ENCODE data around the gene SDR42E2. TPM values are rescaled to one million over a fixed set of nuclear protein-coding genes. Genes with fewer than 3 reads are reported as not detected.

Gene SDR42E2
- total RNA-seq, 1 experiment from 2014 or later, result 0.05 TPM

GRCh38 chr16:22213236-22213635, 50.9 kb downstream of the SDR42E2 start:
- Histone ChIP-seq H3K36me3 (ENCODE audit: control insufficient read depth, insufficient read depth, low read length) (no peaks in the 10 kb centered on the region), H3K27ac (ENCODE audit: low read length) (no peak overlapping the region), H3K27me3 (ENCODE audit: control insufficient read depth, insufficient read depth, low read length) (no peaks in the 10 kb centered on the region), H3K9me3 (ENCODE audit: control insufficient read depth, insufficient read depth, low read depth, low read length) (no peaks in the 10 kb centered on the region), H3K4me3 (ENCODE audit: low read depth in 2 of 2, low read length in 2 of 2) (no peak overlapping the region), H3K4me1 (ENCODE audit: control insufficient read depth, insufficient read depth, low read length) (no peaks in the 10 kb centered on the region; the same call in 1 of the 2 replicates)
- in situ Hi-C loops (cut with HindIII; ENCODE audit: low pct_unique_long_range_greater_than_20kb, low sequenced_read_pairs), result no loop called here
- TF ChIP-seq CTCF (IDR thresholded peaks at IDR 0.05) (no peak), POLR2AphosphoS5 (IDR thresholded peaks at IDR 0.05; ENCODE audit: low read depth, low read length) (no peak), SIN3A (IDR thresholded peaks at IDR 0.05; ENCODE audit: borderline replicate concordance, insufficient read depth, low read depth, low read length) (no peak), TCF7L2 (IDR thresholded peaks at IDR 0.05; ENCODE audit: low read depth, low read length) (no peak)
- TF ChIP-seq, protein P1, sequence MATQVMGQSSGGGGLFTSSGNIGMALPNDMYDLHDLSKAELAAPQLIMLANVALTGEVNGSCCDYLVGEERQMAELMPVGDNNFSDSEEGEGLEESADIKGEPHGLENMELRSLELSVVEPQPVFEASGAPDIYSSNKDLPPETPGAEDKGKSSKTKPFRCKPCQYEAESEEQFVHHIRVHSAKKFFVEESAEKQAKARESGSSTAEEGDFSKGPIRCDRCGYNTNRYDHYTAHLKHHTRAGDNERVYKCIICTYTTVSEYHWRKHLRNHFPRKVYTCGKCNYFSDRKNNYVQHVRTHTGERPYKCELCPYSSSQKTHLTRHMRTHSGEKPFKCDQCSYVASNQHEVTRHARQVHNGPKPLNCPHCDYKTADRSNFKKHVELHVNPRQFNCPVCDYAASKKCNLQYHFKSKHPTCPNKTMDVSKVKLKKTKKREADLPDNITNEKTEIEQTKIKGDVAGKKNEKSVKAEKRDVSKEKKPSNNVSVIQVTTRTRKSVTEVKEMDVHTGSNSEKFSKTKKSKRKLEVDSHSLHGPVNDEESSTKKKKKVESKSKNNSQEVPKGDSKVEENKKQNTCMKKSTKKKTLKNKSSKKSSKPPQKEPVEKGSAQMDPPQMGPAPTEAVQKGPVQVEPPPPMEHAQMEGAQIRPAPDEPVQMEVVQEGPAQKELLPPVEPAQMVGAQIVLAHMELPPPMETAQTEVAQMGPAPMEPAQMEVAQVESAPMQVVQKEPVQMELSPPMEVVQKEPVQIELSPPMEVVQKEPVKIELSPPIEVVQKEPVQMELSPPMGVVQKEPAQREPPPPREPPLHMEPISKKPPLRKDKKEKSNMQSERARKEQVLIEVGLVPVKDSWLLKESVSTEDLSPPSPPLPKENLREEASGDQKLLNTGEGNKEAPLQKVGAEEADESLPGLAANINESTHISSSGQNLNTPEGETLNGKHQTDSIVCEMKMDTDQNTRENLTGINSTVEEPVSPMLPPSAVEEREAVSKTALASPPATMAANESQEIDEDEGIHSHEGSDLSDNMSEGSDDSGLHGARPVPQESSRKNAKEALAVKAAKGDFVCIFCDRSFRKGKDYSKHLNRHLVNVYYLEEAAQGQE (IDR thresholded peaks at IDR 0.05; ENCODE audit: insufficient read depth in 1 of 2, low read depth in 2 of 2, low read length in 1 of 2), result no peak
- ChIA-PET CTCF (no interaction called here), POLR2A (no interaction called here)
- no peak for DNase-seq (ENCODE audit: low read depth, low spot score)
- intact Hi-C loops (cut with micrococcal nuclease; ENCODE audit: unreplicated experiment), result no loop called here
- no TSS peak for BruUV-seq (replicated peaks)
- ATAC-seq, result no peak

- no peaks in the 10 kb centered on the region for H3K36me3 ChIP-seq (ENCODE audit: control insufficient read depth, insufficient read depth, low read length)
- no peak overlapping the region for H3K27ac ChIP-seq (ENCODE audit: low read length)
- ChIA-PET POLR2A (no interaction called here), CTCF (no interaction called here)
- H3K4me3 ChIP-seq (ENCODE audit: low read depth in 2 of 2, low read length in 2 of 2), result no peak overlapping the region
- intact Hi-C loops (cut with micrococcal nuclease; ENCODE audit: unreplicated experiment) (no loop called here), in situ Hi-C loops (cut with HindIII; ENCODE audit: low pct_unique_long_range_greater_than_20kb, low sequenced_read_pairs) (no loop called here)
- ATAC-seq (no peak), DNase-seq (ENCODE audit: low read depth, low spot score) (no peak)
- no peak for TF ChIP-seq SIN3A (IDR thresholded peaks at IDR 0.05; ENCODE audit: borderline replicate concordance, insufficient read depth, low read depth, low read length)
- TF ChIP-seq, protein P1 (IDR thresholded peaks at IDR 0.05; ENCODE audit: insufficient read depth in 1 of 2, low read depth in 2 of 2, low read length in 1 of 2), result no peak
- no peaks in the 10 kb centered on the region; the same call in 1 of the 2 replicates for H3K4me1 ChIP-seq (ENCODE audit: control insufficient read depth, insufficient read depth, low read length)
- no peaks in the 10 kb centered on the region for H3K9me3 ChIP-seq (ENCODE audit: control insufficient read depth, insufficient read depth, low read depth, low read length)
- no peaks in the 10 kb centered on the region for H3K27me3 ChIP-seq (ENCODE audit: control insufficient read depth, insufficient read depth, low read length)
- no TSS peak for BruUV-seq (replicated peaks)
Observed at GRCh38 chr16:22213801-22214200, 51.5 kb downstream of the SDR42E2 start.
